Testis (tissue), 2 donors: ENCODE data around the gene C1orf116.

ENCODE experiments used
- CTCF ChIP-seq, 3 experiments: fragments of 450-650 bp in 2 of 3; fragments of 200-600 bp in 1 of 3; sonication (generic) in 1 of 3; IDR thresholded peaks; one replicate each; pipeline ENCODE4 v1.5.1; 2016 to 2019; ENCODE audit warnings: antibody characterized with exemption in 3 of 3, mild to moderate bottlenecking in 2 of 3, moderate library complexity in 1 of 3
- POLR2A ChIP-seq: fragments of 450-650 bp; IDR thresholded peaks from one replicate; pipeline ENCODE4 v1.6.1; 2017; ENCODE audit warnings: antibody characterized with exemption, mild to moderate bottlenecking, moderate library complexity

- TF ChIP-seq POLR2A (no peak), CTCF (IDR thresholded peaks at IDR 0.05) (no peak)
Measured at GRCh38 chr1:206998816-206999215, 33.7 kb downstream of the C1orf116 start.
